GM12878 (cell line): ENCODE results near the gene PIAS1.

Source experiments
- BRCA1 ChIP-seq: IDR thresholded peaks from 2 replicates; pipeline ENCODE4 v1.6.1; 2011; ENCODE audit warnings: low read depth, low read length, improper control_type of control experiment
- CTCF ChIP-seq, 3 experiments: IDR thresholded peaks in 2 of 3; conservative IDR thresholded peaks in 1 of 3; 2 replicates each; pipeline ENCODE4 v1.5.1; 2011; ENCODE audit warnings: low read depth in 3 of 3, low read length in 3 of 3, mild to moderate bottlenecking in 3 of 3, control low read depth in 2 of 3, moderate library complexity in 2 of 3, inconsistent platforms in 1 of 3, mixed read lengths in 1 of 3; ENCODE audit not compliant: control insufficient read depth in 2 of 3, insufficient read depth in 1 of 3; ENCODE audit errors: extremely low read depth in 1 of 3
- E4F1 ChIP-seq: fragments of 450-650 bp; IDR thresholded peaks from 2 replicates; pipeline ENCODE4 v1.6.1; 2018; ENCODE audit warnings: borderline replicate concordance, mild to moderate bottlenecking; ENCODE audit not compliant: partially characterized antibody
- EZH2 ChIP-seq: IDR thresholded peaks from 2 replicates; pipeline ENCODE4 v1.6.1; 2012; ENCODE audit warnings: low read depth, mild to moderate bottlenecking, control low read depth, inconsistent platforms, low read length, borderline replicate concordance; ENCODE audit not compliant: control insufficient read depth
- FOS ChIP-seq: IDR thresholded peaks from 3 replicates; pipeline ENCODE4 v1.6.1; 2011; ENCODE audit warnings: borderline replicate concordance; ENCODE audit not compliant: insufficient read length; ENCODE audit errors: extremely low read depth
- KAT2A ChIP-seq: conservative IDR thresholded peaks from 2 replicates; pipeline ENCODE4 v1.6.1; 2011; ENCODE audit warnings: low read depth, low read length; ENCODE audit not compliant: control insufficient read depth
- MYC ChIP-seq: IDR thresholded peaks from 2 replicates; pipeline ENCODE4 v1.6.1; 2011; ENCODE audit warnings: mild to moderate bottlenecking, low read length, moderate library complexity, inconsistent platforms; ENCODE audit not compliant: insufficient read depth, insufficient replicate concordance, insufficient read length, severe bottlenecking
- POLR2A ChIP-seq: IDR thresholded peaks from 2 replicates; pipeline ENCODE4 v1.6.1; 2011; ENCODE audit warnings: low read depth, mild to moderate bottlenecking, low read length
- POLR2AphosphoS5 ChIP-seq: IDR thresholded peaks from 2 replicates; pipeline ENCODE4 v1.6.1; 2011; ENCODE audit warnings: mild to moderate bottlenecking, low read length, inconsistent platforms
- SMARCA5 ChIP-seq: fragments of 450-650 bp; IDR thresholded peaks from 2 replicates; pipeline ENCODE4 v1.6.1; 2017; ENCODE audit warnings: mild to moderate bottlenecking
- SUZ12 ChIP-seq: fragments of 200-600 bp; sonication (generic); IDR thresholded peaks from one replicate; pipeline ENCODE4 v1.6.1; 2018; ENCODE audit warnings: antibody characterized with exemption, mild to moderate bottlenecking; ENCODE audit not compliant: unreplicated experiment
- TAF1 ChIP-seq: IDR thresholded peaks from 2 replicates; pipeline ENCODE4 v1.6.1; 2011; ENCODE audit warnings: mild to moderate bottlenecking, low read depth, low read length, borderline replicate concordance
- ZBTB11 ChIP-seq: fragments of 450-650 bp; formaldehyde crosslinking; IDR thresholded peaks from 2 replicates; pipeline ENCODE4 v1.5.0; 2022; ENCODE audit warnings: mild to moderate bottlenecking, missing genetic modification characterization

GRCh38 chr15:68010361-68011153 is 43.6 kb upstream of the PIAS1 start:
- TF ChIP-seq BRCA1, result no peak
- no peak for TF ChIP-seq SUZ12
- TF ChIP-seq CTCF (IDR thresholded peaks at IDR 0.05 in 2 of 3, conservative IDR thresholded peaks at IDR 0.05 in 1 of 3; ENCODE audit: control insufficient read depth in 2 of 3, extremely low read depth in 1 of 3, insufficient read depth in 1 of 3, low read depth in 3 of 3, low read length in 3 of 3), result no peak
- no peak for TF ChIP-seq POLR2A
- no peak for TF ChIP-seq TAF1
- TF ChIP-seq MYC, result no peak
- TF ChIP-seq SMARCA5, result no peak
- TF ChIP-seq FOS, result no peak
- TF ChIP-seq ZBTB11 (CRISPR knock-in tag), result no peak
- TF ChIP-seq POLR2AphosphoS5, result no peak
- TF ChIP-seq E4F1, result no peak
- TF ChIP-seq KAT2A, result no peak
- no peak for TF ChIP-seq EZH2
